Brain microvascular endothelial cell (primary cell): ENCODE measurements around the gene CUL9.

Experiments
- DNase-seq: peaks from one replicate; pipeline ENCODE4 v3.0.0-alpha.2; 2020
- H3K27ac ChIP-seq: fragments of 250-450 bp; sonication (Bioruptor Pico); 2 replicates; pipeline ENCODE4 v1.5.1; 2020; ENCODE audit warnings: mild to moderate bottlenecking, moderate library complexity
- H3K27me3 ChIP-seq: fragments of 250-450 bp; sonication (Bioruptor Pico); replicated peaks from 2 replicates; pipeline ENCODE4 v1.5.1; 2020; ENCODE audit warnings: mild to moderate bottlenecking
- H3K36me3 ChIP-seq: fragments of 250-450 bp; sonication (Bioruptor Pico); replicated peaks from 2 replicates; pipeline ENCODE4 v1.5.1; 2020; ENCODE audit warnings: mild to moderate bottlenecking
- H3K4me3 ChIP-seq: 2 replicates; pipeline ENCODE4 v1.5.1; 2011; ENCODE audit warnings: low read depth, mild to moderate bottlenecking, control low read depth, low read length, moderate library complexity
- in situ Hi-C: cut with HindIII; loops from 2 replicates; pipeline ENCODE4 v1.10.0; 2017; ENCODE audit warnings: low sequenced_read_pairs, low pct_ligation_motif_present
- TF ChIP-seq, protein P1 (sequence below): IDR thresholded peaks from 2 replicates; pipeline ENCODE4 v1.5.1; 2011; ENCODE audit warnings: low read depth, mild to moderate bottlenecking, moderate library complexity, low read length, control low read depth, inconsistent platforms; ENCODE audit errors: missing control alignments

Gene CUL9

DNA sequence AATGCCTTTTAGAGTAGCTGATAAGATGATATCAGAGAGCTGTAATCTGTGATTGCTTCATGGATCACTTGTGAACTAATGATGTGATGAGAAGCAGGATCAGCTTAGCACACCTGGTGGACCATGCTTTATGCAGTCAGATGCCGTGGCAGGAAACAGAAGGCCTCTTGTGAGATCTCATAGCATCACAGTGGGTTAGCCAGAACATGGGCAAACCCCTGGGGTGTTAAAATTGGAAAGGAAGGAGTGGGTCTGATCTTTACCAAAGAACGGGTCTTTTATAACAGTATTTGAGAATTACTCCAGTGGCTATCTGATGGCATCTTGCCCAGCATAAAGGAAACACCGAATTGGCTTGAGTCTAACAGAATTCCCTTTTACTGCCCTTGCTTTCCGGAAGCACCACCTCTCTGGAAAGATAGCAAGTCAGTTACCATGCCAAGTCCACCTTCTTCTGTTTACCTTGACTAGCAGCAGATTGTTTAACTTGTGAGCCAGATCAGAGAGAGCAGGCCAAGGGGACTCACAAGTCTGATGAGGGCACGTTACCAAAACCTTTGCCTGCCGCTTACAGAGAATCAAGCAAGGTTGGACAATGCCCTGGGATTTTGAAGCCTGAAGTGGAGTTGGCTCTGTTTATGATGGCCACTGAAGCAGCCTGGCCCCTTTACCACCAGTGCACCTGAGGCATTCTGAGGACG is 31.8 kb upstream of the CUL9 start:
- TF ChIP-seq, protein P1, sequence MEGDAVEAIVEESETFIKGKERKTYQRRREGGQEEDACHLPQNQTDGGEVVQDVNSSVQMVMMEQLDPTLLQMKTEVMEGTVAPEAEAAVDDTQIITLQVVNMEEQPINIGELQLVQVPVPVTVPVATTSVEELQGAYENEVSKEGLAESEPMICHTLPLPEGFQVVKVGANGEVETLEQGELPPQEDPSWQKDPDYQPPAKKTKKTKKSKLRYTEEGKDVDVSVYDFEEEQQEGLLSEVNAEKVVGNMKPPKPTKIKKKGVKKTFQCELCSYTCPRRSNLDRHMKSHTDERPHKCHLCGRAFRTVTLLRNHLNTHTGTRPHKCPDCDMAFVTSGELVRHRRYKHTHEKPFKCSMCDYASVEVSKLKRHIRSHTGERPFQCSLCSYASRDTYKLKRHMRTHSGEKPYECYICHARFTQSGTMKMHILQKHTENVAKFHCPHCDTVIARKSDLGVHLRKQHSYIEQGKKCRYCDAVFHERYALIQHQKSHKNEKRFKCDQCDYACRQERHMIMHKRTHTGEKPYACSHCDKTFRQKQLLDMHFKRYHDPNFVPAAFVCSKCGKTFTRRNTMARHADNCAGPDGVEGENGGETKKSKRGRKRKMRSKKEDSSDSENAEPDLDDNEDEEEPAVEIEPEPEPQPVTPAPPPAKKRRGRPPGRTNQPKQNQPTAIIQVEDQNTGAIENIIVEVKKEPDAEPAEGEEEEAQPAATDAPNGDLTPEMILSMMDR, result no peak
- no peak overlapping the region for H3K27ac ChIP-seq
- no peak for DNase-seq
- H3K27me3 ChIP-seq, result no peaks in the 10 kb centered on the region
- H3K4me3 ChIP-seq, result no peak overlapping the region
- H3K36me3 ChIP-seq, result peaks cover 10% of the 10 kb centered on the region
- in situ Hi-C loops, result no loop called here

DNA sequence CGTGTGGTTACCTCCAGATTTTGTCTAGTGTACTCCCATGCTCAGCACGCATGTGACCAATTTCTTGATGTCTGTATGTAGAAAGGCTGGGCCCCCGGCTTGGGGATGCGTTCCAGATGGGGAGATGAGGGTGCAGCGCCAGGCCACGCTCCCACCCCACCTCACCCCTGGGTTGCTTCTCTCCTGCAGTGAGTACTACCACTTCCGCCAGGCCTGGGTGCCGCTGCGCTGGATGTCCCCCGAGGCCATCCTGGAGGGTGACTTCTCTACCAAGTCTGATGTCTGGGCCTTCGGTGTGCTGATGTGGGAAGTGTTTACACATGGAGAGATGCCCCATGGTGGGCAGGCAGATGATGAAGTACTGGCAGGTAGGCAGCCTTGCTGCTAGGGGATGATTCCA is 22.4 kb upstream of the CUL9 start:
- TF ChIP-seq, protein P1, result no peak
- in situ Hi-C loops, result no loop called here

DNA sequence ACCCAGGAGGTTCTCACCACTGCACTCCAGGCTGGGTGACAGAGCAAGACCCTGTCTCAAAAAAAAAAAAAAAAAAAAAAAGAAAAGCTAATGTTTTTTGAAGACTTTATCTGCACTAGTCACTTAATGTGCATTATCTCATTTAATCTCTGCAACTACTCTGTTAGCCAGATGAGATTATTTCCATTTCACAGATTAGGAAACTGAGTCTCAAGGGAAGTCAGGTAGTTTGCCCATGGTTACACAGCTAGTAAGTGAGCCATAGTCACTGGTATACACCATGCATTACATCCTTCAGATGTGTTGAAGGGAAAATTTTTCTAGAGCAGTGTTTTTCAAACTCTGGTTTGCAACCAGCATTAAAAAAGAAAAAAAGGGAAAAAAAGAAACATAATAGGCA is 18.1 kb upstream of the CUL9 start:
- in situ Hi-C loops, result no loop called here
- no peak for DNase-seq
- H3K36me3 ChIP-seq, result peaks cover 9% of the 10 kb centered on the region
- no peak overlapping the region for H3K27ac ChIP-seq
- H3K4me3 ChIP-seq, result no peak overlapping the region
- TF ChIP-seq, protein P1, result no peak
- H3K27me3 ChIP-seq, result no peaks in the 10 kb centered on the region

More for the DNA sequence above, 22.4 kb upstream of the CUL9 start:
- Histone ChIP-seq H3K27ac (no peak overlapping the region), H3K27me3 (no peaks in the 10 kb centered on the region), H3K4me3 (no peak overlapping the region), H3K36me3 (peaks cover 9% of the 10 kb centered on the region)
- no peak for DNase-seq

DNA sequence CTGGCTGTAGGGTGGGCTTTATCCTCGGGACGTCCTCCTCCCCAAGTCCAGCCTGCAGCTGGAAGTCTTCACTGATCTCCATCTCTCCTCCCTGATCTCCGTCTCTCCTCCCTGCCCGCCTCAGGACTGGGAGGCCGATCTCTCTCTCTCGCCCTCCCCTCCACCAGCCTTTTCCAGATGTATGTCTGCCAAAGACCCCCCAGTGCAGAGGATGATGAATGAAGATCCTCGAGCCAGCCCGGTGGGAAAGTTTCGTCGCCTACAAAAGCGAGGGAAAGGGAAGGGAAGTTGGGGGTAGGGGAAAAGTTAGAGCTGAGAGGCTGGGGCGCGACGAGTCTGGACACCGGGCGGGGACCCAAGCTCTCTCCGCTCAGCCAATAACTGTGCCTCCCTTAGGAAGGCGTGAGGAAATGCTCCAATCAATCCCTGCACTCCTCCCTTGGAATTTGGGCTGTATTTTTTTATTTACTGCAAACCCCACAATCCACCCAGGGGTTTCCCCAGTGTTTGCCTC is 11.5 kb upstream of the CUL9 start:
- Histone ChIP-seq H3K27ac (peak overlapping the region; percentile 88), H3K27me3 (no peaks in the 10 kb centered on the region), H3K36me3 (peaks cover 8% of the 10 kb centered on the region), H3K4me3 (peak overlapping the region; percentile 96)
- DNase-seq, result peak; percentile 79
- in situ Hi-C loops, result no loop called here
- TF ChIP-seq, protein P1, result no peak

DNA sequence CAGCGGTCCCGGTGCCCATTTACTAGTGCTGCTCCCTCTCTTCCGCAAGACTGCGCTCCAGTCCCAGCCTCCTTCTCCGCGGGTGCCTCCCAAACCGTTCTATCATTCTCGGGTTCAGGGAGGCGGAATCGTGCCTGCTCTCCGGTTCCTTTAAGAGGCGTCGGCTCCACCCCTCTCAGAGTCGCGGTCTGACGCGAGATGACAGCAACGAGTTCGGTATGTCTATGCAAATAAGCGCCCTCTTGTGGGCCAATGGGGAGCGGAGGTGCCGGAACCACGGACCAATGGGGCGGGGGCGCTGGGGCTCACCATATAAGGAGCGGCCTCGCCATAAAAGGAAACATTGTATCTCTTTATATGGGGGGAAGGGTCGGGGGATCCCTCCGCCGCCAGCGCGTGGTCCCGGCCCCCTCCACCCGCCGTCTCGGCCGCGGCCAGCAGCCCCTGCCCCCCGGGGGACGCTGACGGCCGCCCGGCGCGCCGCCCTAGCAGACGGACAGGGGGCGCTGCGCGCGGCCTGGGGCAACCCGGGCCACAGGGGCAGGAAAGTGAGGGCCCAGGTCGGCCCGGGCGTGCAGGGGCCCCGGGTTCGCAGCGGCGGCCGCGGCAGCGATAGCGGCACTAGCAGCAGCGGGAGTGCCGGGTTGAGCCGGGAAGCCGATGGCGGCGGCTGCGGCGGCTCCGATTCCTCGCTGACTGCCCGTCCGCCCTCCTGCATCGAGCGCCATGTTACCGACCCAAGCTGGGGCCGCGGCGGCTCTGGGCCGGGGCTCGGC is 10.9 kb upstream of the CUL9 start, which contains the start of gene SRF:
Gene SRF (plus strand): TSS at position 339 of the 776 bp plus-strand sequence. CDS start 388 bp downstream, at position 727.
- peak within 1 kb of the TSS; percentile 88 for H3K27ac ChIP-seq
- DNase-seq, result peak; percentile 100
- in situ Hi-C loops, result no loop called here

More for the DNA sequence above, 10.9 kb upstream of the CUL9 start, which contains the start of gene SRF:
- TF ChIP-seq, protein P1, result peak; percentile 42
- Histone ChIP-seq H3K4me3 (peak within 1 kb of the TSS; percentile 96), H3K27me3 (no peaks in the 10 kb centered on the region), H3K36me3 (peaks cover 14% of the 10 kb centered on the region)
